Measurements from ENCODE around the gene SGPL1.
"Not testable (repeated sequence)": the region's sequence is repeated elsewhere in the genome, so short reads cannot be mapped to it uniquely, and the experiment has no call there.

Gene SGPL1

GRCh38 chr10:70908406-70909296 lies 92.9 kb downstream of the SGPL1 start:
- no peak for DNase-seq

GRCh38 chr10:70909326-70909935 lies 93.7 kb downstream of the SGPL1 start:
- DNase-seq = no peak

DNA sequence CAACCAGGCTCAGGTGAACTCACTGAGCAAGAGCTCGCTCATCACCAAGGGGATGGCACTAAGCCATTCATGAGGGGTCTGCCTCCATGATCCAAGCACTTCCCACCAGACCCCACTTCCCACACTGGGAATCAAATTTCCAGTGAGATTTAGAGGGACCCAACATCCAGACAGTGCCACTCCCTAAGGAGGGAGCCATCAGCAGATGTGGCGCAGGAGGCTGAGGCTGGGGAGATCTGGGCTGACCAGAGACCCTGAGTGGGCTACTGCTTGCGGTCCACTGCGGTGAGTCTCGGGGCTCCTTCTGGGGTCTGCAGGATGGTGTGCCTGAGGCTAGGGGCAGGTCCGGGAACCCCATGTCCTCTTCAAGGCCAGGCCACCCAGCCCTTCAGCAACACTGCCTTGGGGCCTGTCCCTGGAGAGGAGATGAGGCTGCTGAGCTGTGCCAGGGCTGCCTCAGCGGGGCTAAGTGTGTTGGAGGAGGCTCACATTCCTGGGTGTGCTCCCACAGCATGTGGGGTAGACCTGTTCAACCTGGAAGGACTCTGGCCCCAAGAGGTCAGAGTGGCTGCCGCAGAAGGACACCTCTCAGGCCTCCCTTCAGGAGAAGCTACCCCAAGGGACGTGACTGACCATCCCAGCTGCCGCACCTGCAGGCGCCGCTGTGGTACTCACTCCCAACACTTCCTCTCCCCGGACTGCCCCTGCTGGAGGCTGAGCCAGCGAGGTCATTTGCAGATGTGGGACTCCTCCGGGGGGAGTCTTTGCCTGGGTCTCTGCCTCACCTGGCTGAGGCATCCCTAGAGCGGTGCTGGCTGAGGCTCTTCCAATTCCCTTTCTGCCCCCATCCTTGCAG lies 95.0 kb downstream of the SGPL1 start:
- DNase-seq = no peak

DNA sequence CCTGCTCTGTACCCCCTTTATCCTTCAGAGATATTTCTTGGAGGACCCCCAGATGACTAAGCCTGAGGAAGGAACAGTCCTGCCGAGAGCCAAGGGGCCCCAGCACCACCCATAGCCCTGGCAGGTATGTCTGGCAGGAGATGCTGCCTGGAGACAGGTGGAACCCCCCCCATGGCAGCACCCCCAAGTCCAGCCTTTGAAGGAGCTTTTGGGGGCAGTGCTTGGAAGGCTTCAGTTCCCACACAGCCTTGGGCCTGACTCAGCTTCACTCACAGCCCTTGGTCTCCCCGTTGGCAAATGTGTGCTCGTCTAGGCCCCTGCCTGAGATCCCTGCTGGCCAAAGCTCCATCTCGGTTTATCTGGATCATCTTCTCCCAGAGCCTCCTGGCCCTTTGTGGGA lies 95.6 kb downstream of the SGPL1 start:
- DNase-seq = no peak

- DNase-seq = no peak
These were observed 96.8 kb downstream of the SGPL1 start for GRCh38 chr10:70912556-70912955.

DNA sequence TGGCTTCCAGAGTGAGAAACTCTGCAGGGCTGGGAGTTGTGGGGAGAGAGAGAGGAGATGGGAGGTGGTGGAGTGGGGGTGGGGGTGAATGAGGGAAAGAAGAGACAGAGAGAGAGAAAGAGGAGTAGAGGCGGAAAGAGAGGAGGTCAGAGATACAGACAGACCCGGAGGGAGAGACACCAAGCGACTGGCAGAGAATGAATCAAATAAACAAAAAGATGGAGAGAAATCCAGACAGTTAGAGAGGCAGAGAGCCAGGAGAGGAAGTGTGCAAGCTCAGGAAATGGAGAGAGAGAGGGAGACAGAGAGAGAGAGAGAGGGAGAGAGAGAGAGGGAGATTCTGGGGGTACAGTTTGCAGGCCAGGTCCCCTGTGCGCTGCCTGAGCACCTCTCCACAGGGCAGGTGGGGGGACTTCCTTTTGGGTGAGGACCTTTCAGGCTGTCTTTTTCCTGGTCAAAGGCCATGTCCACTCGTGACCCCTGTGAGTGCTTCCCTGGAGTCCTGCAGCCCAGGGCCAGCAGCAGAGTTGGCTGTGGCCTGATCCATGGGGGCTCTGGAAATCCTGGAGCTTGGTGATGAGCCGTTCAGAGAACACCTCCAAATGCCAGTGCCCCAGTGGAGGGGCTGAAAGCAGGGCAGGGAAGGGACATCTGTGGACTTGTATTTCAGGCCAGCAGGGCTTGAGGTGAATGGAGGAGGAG lies 97.6 kb downstream of the SGPL1 start:
- no peak for DNase-seq

- no peak for DNase-seq
These were observed 98.1 kb downstream of the SGPL1 start for GRCh38 chr10:70913893-70914240.

DNA sequence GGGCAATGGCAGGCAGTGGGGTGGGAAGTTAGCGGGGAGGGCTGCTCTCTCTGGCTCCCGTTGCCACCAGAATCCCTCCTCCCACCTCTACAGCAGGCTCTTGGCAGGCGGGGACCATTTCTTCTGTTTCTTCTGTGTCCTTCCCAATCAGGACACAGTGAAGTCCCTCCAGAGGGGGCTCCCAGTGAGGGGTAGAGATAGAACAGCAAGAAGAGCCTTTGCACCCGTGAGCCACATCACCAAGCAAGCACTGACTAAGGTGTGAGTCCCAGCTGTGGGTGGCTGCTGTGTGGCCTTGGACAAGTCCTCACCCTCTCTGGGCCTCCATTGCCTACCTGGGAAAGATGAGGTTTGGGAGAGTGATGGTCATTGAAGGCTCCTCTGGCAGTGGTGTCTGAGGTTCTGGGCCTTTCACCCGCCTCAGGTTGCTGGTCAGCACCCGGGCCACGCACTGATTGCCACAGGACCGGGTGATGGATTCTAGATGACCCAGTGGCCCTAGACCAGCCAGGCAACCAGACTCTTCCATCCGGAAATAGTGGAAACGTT lies 98.6 kb downstream of the SGPL1 start:
- no peak for DNase-seq

GRCh38 chr10:70915206-70915605 lies 99.5 kb downstream of the SGPL1 start:
- DNase-seq = no peak

GRCh38 chr10:70915806-70916205 lies 100.1 kb downstream of the SGPL1 start:
- DNase-seq = no peak

- no peak for DNase-seq
These were observed 100.5 kb downstream of the SGPL1 start for GRCh38 chr10:70916241-70916640.

DNA sequence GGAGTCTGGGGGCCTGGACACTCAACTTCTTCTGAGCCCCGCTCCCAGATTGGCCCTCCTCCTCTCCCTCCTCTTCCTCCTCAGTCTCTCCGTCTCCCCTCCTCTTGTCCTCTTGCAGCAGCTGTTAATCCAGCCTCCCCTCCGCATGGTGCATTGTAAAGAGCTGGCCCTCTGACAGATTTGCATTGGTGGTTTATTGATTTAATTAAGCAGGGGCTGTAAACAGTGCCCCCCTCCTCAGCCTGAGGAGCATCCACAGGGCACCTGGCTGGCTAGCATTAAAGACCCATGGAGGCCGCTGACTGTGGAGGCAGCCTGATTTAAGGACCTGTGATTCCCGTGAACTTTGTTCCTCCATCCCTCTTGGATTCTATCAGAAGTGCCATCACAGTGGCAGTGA lies 101.5 kb downstream of the SGPL1 start:
- DNase-seq = no peak

DNA sequence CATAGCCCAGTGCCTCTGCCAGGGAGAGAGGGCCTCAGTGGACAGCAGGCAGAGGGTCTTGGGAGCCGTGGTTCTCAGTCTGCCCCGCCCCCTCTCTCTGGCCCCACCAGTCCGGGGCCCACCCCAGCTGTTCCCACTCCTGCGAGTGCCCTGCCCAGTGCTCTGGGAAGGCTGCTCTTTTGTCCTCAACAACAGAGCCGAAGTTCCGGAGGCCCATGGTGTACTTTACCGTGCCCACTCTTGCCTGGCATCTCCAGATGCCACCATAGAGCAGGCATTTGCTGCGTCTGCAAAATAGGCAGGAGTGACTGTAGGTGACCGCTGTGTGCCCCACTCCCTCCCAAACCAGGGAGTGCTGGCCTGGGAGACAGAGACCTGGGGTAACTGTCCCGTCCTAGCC lies 101.9 kb downstream of the SGPL1 start:
- DNase-seq = no peak

- no peak for DNase-seq
These were observed 103.2 kb downstream of the SGPL1 start for GRCh38 chr10:70918851-70919530.

GRCh38 chr10:70919906-70920305 lies 104.2 kb downstream of the SGPL1 start:
- not testable (repeated sequence) for DNase-seq

- DNase-seq = no peak
These were observed 104.8 kb downstream of the SGPL1 start for GRCh38 chr10:70920519-70920918.

- DNase-seq = no peak
These were observed 105.5 kb downstream of the SGPL1 start for GRCh38 chr10:70921285-70921684.

GRCh38 chr10:70923696-70924095 lies 107.9 kb downstream of the SGPL1 start:
- no peak for DNase-seq

DNA sequence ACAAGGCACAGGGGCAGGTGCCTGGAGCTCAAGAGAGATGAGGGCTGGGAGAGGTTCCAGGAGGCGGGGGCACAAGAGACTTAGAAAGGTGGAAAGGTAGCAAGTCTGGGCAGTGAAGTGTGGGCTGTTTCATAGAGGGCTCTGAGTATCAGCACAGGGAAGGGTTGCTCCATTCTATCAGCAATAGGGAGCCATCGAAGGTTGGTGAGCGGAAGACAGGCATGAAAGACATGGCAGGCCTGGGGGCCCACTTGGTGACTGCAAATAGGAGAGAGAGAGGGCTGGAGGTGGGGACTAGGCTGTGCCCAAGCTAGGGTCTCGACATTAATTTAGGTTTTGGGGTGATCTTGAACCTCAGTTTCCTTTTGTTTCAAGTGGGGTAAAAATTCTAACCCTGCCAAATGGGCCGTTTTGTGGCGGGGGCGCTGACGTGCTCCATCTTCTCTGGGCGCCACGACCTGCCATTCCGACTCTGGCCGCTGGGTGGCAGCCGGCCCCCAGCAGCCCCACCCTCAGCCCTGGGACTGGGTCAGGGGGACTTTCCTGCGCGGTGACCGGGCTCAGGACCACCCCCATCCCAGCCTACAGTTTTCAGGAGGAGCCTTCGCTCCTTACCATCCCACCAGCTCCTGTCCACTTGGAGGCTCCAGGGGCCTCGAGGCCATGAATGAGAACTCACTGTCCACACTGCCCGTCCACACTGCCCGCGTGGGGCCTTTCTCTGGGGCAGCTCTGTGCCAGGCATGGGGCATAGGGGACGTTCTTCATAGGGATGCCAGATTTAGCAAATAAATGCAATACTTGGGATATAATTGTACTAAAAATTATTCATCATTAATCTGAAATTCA lies 109.9 kb downstream of the SGPL1 start:
- no peak for DNase-seq

DNA sequence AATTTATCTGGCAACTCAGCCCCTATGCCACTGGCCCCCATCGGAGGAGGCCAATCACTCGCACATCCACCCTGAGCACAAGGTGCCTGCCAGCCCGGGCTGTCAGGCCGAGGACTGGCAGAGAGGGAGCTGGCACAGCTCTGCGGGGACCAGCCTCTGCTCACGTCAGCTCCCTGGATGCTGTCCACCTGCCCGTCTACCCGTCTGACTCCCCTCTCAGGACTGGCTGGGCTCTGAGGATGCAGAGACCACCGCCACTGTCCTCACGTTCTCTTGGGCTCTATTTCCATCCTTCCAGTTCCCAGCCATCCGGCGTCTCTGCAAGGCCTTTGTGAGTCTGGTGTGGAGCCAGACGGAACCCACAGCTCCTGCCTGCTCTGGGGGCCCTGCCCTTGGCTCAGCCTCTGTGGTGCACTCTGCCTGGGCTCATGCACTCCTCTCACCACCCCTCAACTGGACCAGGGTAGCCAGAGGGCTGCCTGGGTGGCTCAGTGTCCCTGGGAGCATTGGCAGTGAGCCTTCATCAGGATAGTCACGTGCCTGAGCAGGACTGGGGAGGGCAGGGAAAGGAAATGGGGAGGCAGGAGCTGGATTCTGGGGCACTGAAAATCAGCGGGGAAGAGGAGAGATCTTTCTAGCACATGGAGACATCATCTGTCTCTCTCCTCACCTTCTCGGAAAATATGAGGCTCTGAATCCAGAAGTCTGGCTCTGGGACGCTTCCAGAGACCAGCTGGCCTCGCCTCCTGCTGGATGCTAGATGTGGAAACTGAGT lies 110.7 kb downstream of the SGPL1 start:
- no peak for DNase-seq
